A549 treated with AZD9567 at 1 μM for 4 hours (cell line): ENCODE results near the gene YKT6. TPM values are rescaled to one million over a fixed set of nuclear protein-coding genes. Genes with fewer than 3 reads are reported as not detected.

ENCODE experiments used
- total RNA-seq: library from RNA; stranded (reverse); fragments of 200-300 nt; extraction: Qiagen RNA extraction; gene quantifications from 5 replicates; pipeline ENCODE4 v1.2.3, GENCODE V29; 2022; ENCODE audit not compliant: insufficient read depth

Gene YKT6
- 116 to 132 TPM (median 124 TPM) in 5 replicates for total RNA-seq

GRCh38 chr7:44200699-44201461, at the start of gene YKT6:
Gene YKT6 (plus strand): TSS chr7:44200978. CDS start chr7:44201136, 158 bp downstream.

GRCh38 chr7:44189286-44189992, 11.3 kb upstream of the YKT6 start, which contains the start of gene GCK:
Gene GCK (minus strand): TSS chr7:44189439. CDS start chr7:44188953, 486 bp downstream.

Other genes with a start within 250 kb of the YKT6 start
- 0.02 TPM in 1 of 5 replicates, not detected in the others for gene SPDYE1, start 203.1 kb upstream of the YKT6 start, total RNA-seq
- gene DBNL, start 156.3 kb upstream of the YKT6 start, total RNA-seq = 58.4 to 73.4 TPM (median 68.0 TPM) in 5 replicates
- not detected in 5 replicates for gene PGAM2, start 135.4 kb upstream of the YKT6 start, total RNA-seq
- 6.0 to 13.0 TPM (median 7.7 TPM) in 5 replicates for gene POLM, start 118.4 kb upstream of the YKT6 start, total RNA-seq
- gene AEBP1, start 96.6 kb upstream of the YKT6 start, total RNA-seq = 0.05 to 0.10 TPM in 2 of 5 replicates, not detected in the others
- 156 to 175 TPM (median 174 TPM) in 5 replicates for gene POLD2, start 77.4 kb upstream of the YKT6 start, total RNA-seq
- not detected in 5 replicates for gene MYL7, start 59.6 kb upstream of the YKT6 start, total RNA-seq
- not detected in 5 replicates for gene GCK, start 11.5 kb upstream of the YKT6 start, total RNA-seq
- 0.17 to 0.39 TPM (median 0.35 TPM) in 4 of 5 replicates, not detected in the other for gene CAMK2B, start 124.6 kb downstream of the YKT6 start, total RNA-seq